ENCODE measurements around the gene KCNQ4. TPM values are rescaled to one million over a fixed set of nuclear protein-coding genes. Genes with fewer than 3 reads are reported as not detected.

KCNQ4 gene
- total and polyA plus RNA-seq, 2 of the 13 experiments (the other 11 are each of a cell fraction or from before 2014, with no cell fraction given), result 0.02 to 0.09 TPM

DNA sequence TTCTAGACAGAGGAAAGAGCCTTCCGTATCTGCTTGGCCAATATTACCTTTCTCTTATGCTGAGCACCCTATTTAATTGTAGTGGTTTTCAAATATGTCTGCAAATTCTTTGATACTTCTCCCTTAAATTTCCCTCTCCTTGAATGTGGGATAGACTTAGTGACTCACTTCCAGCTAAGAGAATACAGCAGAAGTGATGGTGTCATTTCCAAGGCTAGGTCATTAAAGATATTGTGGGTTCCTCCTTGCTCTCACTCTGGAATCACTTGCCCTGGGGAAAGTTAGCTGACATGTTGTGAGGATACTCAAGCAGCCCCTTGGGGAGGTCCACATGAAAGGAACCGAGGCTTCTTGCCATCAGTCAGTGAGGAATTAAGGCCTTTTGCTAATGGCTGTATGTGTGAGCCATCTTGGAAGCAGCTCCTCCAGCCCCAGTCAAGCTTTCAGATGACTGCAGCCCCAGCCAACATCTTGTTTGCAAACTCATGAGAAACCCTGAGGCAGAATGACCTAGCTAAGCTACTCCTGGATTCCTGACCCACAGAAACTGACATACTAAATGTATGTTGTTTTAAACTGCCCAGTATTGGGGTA, 86.6 kb downstream of the KCNQ4 start:
- H3K4me1 ChIP-seq (ENCODE audit: insufficient read depth, low read length), result peaks cover 25% of the 10 kb centered on the region
- no peaks in the 10 kb centered on the region for H3K9me3 ChIP-seq (ENCODE audit: low read length)
- no peak overlapping the region for H3K9ac ChIP-seq (ENCODE audit: insufficient read depth, low read depth, low read length)
- no peak for FAIRE-seq
- DNase-seq (ENCODE audit: low spot score), result no peak
- in situ Hi-C loops (cut with HindIII; ENCODE audit: extremely low pct_ligation_motif_present, low pct_unique_long_range_greater_than_20kb) (no loop called here), intact Hi-C loops (cut with micrococcal nuclease; ENCODE audit: unreplicated experiment) (no loop called here)
- ATAC-seq, result no peak
- CTCF ChIA-PET (ENCODE audit: low intra/inter-chr PET ratio, low total read pairs), result no interaction called here
- H3K27ac ChIP-seq (ENCODE audit: extremely low read length, insufficient read depth, low read length), result no peak overlapping the region
- H3K79me2 ChIP-seq (ENCODE audit: insufficient read depth, low read length), result no peaks in the 10 kb centered on the region
- no peaks in the 10 kb centered on the region for H3K27me3 ChIP-seq (ENCODE audit: control insufficient read depth in 1 of 2, insufficient read depth in 2 of 2, low read length in 2 of 2)
- no peaks in the 10 kb centered on the region for H3K36me3 ChIP-seq (replicated peaks in 1 of 2; ENCODE audit: control insufficient read depth in 1 of 2, insufficient read depth in 2 of 2, low read length in 2 of 2)
- no TSS peak for BruUV-seq (replicated peaks)
- H2AFZ ChIP-seq (ENCODE audit: low read length), result no peak overlapping the region
- no peak overlapping the region for H3K4me3 ChIP-seq (replicated peaks in 1 of 3; ENCODE audit: insufficient read depth in 1 of 3, low read depth in 2 of 3, low read length in 3 of 3)
- no peak for TF ChIP-seq ZMYM3 (CRISPR knock-in tag; IDR thresholded peaks at IDR 0.05)
- no peak for TF ChIP-seq KDM2A (CRISPR knock-in tag; IDR thresholded peaks at IDR 0.05; ENCODE audit: borderline replicate concordance, low read depth)
- TF ChIP-seq, protein P1, sequence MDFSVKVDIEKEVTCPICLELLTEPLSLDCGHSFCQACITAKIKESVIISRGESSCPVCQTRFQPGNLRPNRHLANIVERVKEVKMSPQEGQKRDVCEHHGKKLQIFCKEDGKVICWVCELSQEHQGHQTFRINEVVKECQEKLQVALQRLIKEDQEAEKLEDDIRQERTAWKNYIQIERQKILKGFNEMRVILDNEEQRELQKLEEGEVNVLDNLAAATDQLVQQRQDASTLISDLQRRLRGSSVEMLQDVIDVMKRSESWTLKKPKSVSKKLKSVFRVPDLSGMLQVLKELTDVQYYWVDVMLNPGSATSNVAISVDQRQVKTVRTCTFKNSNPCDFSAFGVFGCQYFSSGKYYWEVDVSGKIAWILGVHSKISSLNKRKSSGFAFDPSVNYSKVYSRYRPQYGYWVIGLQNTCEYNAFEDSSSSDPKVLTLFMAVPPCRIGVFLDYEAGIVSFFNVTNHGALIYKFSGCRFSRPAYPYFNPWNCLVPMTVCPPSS (IDR thresholded peaks at IDR 0.05), result no peak
- TF ChIP-seq, protein P2, sequence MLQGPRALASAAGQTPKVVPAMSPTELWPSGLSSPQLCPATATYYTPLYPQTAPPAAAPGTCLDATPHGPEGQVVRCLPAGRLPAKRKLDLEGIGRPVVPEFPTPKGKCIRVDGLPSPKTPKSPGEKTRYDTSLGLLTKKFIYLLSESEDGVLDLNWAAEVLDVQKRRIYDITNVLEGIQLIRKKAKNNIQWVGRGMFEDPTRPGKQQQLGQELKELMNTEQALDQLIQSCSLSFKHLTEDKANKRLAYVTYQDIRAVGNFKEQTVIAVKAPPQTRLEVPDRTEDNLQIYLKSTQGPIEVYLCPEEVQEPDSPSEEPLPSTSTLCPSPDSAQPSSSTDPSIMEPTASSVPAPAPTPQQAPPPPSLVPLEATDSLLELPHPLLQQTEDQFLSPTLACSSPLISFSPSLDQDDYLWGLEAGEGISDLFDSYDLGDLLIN (CRISPR knock-in tag; IDR thresholded peaks at IDR 0.05; ENCODE audit: borderline replicate concordance), result no peak
- no peak for TF ChIP-seq NFE2L2 (IDR thresholded peaks at IDR 0.05; ENCODE audit: low read length)
- no peak for TF ChIP-seq SMARCC2 (IDR thresholded peaks at IDR 0.05)
- TF ChIP-seq ZNF563 (CRISPR knock-in tag; IDR thresholded peaks at IDR 0.05), result no peak
- no peak for TF ChIP-seq POLR2A (IDR thresholded peaks at IDR 0.05; ENCODE audit: insufficient read depth in 1 of 2, low read depth in 2 of 2, low read length in 2 of 2)
- no peak for TF ChIP-seq ISX (CRISPR knock-in tag; conservative IDR thresholded peaks at IDR 0.05)
- TF ChIP-seq JUND (CRISPR knock-in tag; IDR thresholded peaks at IDR 0.05), result no peak
- no peak for TF ChIP-seq NCOA5 (CRISPR knock-in tag; IDR thresholded peaks at IDR 0.05)
- no peak for TF ChIP-seq ZNF780A (CRISPR knock-in tag; IDR thresholded peaks at IDR 0.05)
- TF ChIP-seq TARDBP (CRISPR knock-in tag; IDR thresholded peaks at IDR 0.05), result no peak
- H4K20me1 ChIP-seq (ENCODE audit: insufficient read depth, low read length), result no peaks in the 10 kb centered on the region
- no peak overlapping the region for H3K4me2 ChIP-seq (ENCODE audit: low read depth, low read length)
- WGBS (ENCODE audit: low lambda C conversion rate), result 38% methylated on average over 2 of the region's 2 CpGs
- POLR2A ChIA-PET, result interaction anchor here (1.0 kb wide), 1 partner anchor 8 kb away, joined by 5 read pairs; the partner anchor contains the start of gene CITED4

Measured in HepG2 (cell line).